Measurements from ENCODE around the gene TBC1D9. TPM values are rescaled to one million over a fixed set of nuclear protein-coding genes. Genes with fewer than 3 reads are reported as not detected.
A peak's percentile ranks its signal among the peaks of the same experiment; 100 is the strongest.

The TBC1D9 gene
- polyA plus RNA-seq, 2 of the 4 experiments (the other 2 are of a cell fraction), result 5.6 to 11.8 TPM

DNA sequence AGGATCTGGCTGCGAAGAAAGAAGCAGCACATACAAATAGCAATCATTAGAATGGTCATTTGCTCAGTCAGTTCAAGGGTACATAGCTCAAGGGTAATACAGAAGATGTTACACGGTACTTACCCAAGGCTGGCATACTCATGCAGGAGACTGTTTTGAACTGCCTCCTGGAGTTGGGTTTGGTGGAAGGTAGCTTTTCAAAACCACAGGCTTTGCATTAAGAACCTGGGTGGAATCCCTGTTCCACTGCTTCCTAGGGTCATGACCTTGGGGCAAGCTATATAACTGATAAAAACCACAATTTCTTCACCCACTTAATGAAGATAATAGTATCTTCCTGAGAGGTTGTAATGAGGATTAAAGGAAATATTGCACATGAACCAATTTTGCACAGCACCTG lies 36.5 kb downstream of the TBC1D9 start:
- CTCF ChIA-PET, result interaction anchor here (0.9 to 1.4 kb wide), 2 partner anchors 15 to 37 kb away, joined by 4 to 5 read pairs; partner anchors contain the start of gene TBC1D9
- POLR2A ChIA-PET, result interaction anchor here (0.6 kb wide), 1 partner anchor 35 kb away, joined by 6 read pairs; no protein-coding TSS in a partner anchor
- Histone ChIP-seq H3K4me2 (no peak overlapping the region), H3K4me1 (peaks cover 17% of the 10 kb centered on the region; the same call in 2 of the 3 replicates), H3K9me3 (no peaks in the 10 kb centered on the region), H3K27ac (no peak overlapping the region), H3K4me3 (no peak overlapping the region)
- FAIRE-seq (no peak), ATAC-seq (no peak), DNase-seq (ENCODE audit: low read depth in 1 of 2, low spot score in 1 of 2) (no peak)
- TF ChIP-seq, protein P1, sequence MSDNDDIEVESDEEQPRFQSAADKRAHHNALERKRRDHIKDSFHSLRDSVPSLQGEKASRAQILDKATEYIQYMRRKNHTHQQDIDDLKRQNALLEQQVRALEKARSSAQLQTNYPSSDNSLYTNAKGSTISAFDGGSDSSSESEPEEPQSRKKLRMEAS (IDR thresholded peaks at IDR 0.05), result no peak
- TF ChIP-seq HEYL (CRISPR knock-in tag; IDR thresholded peaks at IDR 0.05) (no peak), RAD21 (conservative IDR thresholded peaks at IDR 0.05 in 1 of 2, IDR thresholded peaks at IDR 0.05 in 1 of 2) (no peak), HDAC2 (IDR thresholded peaks at IDR 0.05) (no peak), ZC3H11A (IDR thresholded peaks at IDR 0.05) (no peak), CHD2 (IDR thresholded peaks at IDR 0.05; ENCODE audit: low read length, partially characterized antibody) (no peak), FOSL2 (IDR thresholded peaks at IDR 0.05) (no peak), FOSL2 (CRISPR knock-in tag; IDR thresholded peaks at IDR 0.05) (no peak), FOXS1 (CRISPR knock-in tag; IDR thresholded peaks at IDR 0.05) (no peak), ZSCAN20 (CRISPR knock-in tag; IDR thresholded peaks at IDR 0.05) (no peak), POLR2AphosphoS2 (conservative IDR thresholded peaks at IDR 0.05; ENCODE audit: low read length) (no peak)
- TF ChIP-seq, protein P2, sequence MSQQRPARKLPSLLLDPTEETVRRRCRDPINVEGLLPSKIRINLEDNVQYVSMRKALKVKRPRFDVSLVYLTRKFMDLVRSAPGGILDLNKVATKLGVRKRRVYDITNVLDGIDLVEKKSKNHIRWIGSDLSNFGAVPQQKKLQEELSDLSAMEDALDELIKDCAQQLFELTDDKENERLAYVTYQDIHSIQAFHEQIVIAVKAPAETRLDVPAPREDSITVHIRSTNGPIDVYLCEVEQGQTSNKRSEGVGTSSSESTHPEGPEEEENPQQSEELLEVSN (IDR thresholded peaks at IDR 0.05; ENCODE audit: borderline replicate concordance, low read depth), result no peak
- 93% methylated on average over 2 of the region's 2 CpGs for WGBS (ENCODE audit: missing lambda C conversion rate)

DNA sequence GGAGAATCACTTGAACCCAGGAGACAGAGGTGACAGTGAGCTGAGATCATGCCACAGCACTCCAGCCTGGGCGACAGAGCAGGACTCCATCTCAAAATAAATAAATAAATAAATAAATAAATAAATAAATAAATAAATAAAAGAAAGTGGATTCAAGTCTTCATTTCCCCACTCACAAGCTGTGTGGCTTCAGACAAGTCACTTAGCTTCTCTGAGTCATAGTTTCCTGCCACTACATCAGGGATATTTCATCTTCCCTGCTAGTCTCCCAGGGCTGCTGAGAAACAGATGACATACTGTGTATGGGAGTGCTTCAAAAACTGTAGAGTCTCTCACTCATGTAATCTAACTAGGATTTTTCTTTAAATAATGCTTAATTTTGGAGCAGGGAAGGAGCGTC lies 37.2 kb downstream of the TBC1D9 start:
- Histone ChIP-seq H3K4me2 (no peak overlapping the region), H3K4me1 (peaks cover 17% of the 10 kb centered on the region; the same call in 2 of the 3 replicates), H3K4me3 (no peak overlapping the region), H3K9me3 (no peaks in the 10 kb centered on the region), H3K27ac (no peak overlapping the region)
- POLR2A ChIA-PET, result no interaction called here
- DNase-seq (ENCODE audit: low read depth in 1 of 2, low spot score in 1 of 2), result no peak
- 88% methylated on average over 2 of the region's 2 CpGs for WGBS (ENCODE audit: missing lambda C conversion rate)
- CTCF ChIA-PET, result interaction anchor here (1.4 kb wide), 1 partner anchor 16 kb away, joined by 4 read pairs; no protein-coding TSS in a partner anchor
- TF ChIP-seq EHMT2 (IDR thresholded peaks at IDR 0.05; ENCODE audit: low read depth) (no peak), MAFK (IDR thresholded peaks at IDR 0.05; ENCODE audit: partially characterized antibody) (no peak), ZC3H11A (IDR thresholded peaks at IDR 0.05) (peak; percentile 61), HOXA7 (CRISPR knock-in tag; IDR thresholded peaks at IDR 0.05) (no peak)
- ATAC-seq, result no peak
- no peak for FAIRE-seq

DNA sequence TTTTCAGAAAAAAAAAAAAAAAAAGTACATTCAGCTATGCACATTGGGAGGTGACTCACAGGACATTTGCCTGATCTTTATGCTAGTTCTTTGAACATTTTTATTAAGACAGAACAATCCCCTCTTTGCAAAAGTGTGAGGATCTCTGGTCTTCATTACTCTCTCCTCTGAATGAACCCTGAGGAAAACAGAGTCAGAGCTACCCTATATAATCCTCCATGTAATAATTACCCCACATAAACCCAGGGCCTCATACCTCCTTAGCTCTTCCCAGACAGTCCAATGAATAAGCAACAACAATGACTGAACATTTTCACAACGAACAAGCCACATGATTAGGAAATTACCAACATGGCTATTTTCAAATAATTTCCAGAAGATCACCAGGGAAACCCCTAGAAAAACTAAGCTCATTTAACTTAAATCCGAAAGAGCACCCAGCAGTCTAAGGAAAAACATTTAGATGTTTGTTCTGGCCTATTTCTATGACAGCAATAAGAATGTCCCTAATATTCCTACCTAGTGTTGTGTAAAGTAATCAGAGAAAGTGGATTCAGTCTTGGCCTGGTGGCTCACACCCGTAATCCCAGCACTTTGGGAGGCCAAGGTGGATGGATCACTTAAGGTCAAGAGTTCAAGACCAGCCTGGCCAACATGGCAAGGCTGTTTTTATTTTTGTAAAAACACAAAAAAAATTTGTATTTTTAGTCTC lies 37.8 kb downstream of the TBC1D9 start:
- DNase-seq (ENCODE audit: low read depth in 1 of 2, low spot score in 1 of 2), result no peak
- Histone ChIP-seq H3K27ac (no peak overlapping the region), H3K4me3 (no peak overlapping the region), H3K9me3 (no peaks in the 10 kb centered on the region), H3K4me1 (peaks cover 17% of the 10 kb centered on the region; the same call in 2 of the 3 replicates), H3K4me2 (0 out of 3 replicates have a peak overlapping the region, but pooled peaks have one; percentile 3)
- POLR2A ChIA-PET, result no interaction called here
- CTCF ChIA-PET, result interaction anchor here (0.5 to 0.6 kb wide), 2 partner anchors 80 to 358 kb away, joined by 3 to 5 read pairs; no protein-coding TSS in a partner anchor
- ATAC-seq, result 0 out of 6 replicates have a peak, but pooled peaks of 1 of the 2 experiments have one; percentile 23
- TF ChIP-seq USF2 (IDR thresholded peaks at IDR 0.05), result no peak
- WGBS (ENCODE audit: missing lambda C conversion rate), result 67% methylated on average over 3 of the region's 3 CpGs
- no peak for FAIRE-seq

- ATAC-seq (no peak), DNase-seq (ENCODE audit: low read depth in 1 of 2, low spot score in 1 of 2) (no peak), FAIRE-seq (no peak)
- H3K4me2 ChIP-seq, result no peak overlapping the region
- WGBS (ENCODE audit: missing lambda C conversion rate), result 88% methylated on average over 2 of the region's 2 CpGs
- no peak overlapping the region for H3K4me3 ChIP-seq
- no peak overlapping the region for H3K27ac ChIP-seq
- H3K9me3 ChIP-seq, result no peaks in the 10 kb centered on the region
- POLR2A ChIA-PET, result no interaction called here
- H3K4me1 ChIP-seq, result peaks cover 17% of the 10 kb centered on the region; the same call in 2 of the 3 replicates
- CTCF ChIA-PET, result no interaction called here
- TF ChIP-seq NR3C1 (IDR thresholded peaks at IDR 0.05) (no peak), EHMT2 (IDR thresholded peaks at IDR 0.05; ENCODE audit: low read depth) (no peak)
Measured at GRCh38 chr4:140717313-140717712, 38.9 kb downstream of the TBC1D9 start.
